ENCODE measurements around the gene NEDD8. TPM values are rescaled to one million over a fixed set of nuclear protein-coding genes. Genes with fewer than 3 reads are reported as not detected.

NEDD8 gene
- total RNA-seq, 3 donors from 2014 or later (not counting 1 experiment from before 2014, with no cell fraction given) = 93.6 to 109 (median 95.9) TPM

DNA sequence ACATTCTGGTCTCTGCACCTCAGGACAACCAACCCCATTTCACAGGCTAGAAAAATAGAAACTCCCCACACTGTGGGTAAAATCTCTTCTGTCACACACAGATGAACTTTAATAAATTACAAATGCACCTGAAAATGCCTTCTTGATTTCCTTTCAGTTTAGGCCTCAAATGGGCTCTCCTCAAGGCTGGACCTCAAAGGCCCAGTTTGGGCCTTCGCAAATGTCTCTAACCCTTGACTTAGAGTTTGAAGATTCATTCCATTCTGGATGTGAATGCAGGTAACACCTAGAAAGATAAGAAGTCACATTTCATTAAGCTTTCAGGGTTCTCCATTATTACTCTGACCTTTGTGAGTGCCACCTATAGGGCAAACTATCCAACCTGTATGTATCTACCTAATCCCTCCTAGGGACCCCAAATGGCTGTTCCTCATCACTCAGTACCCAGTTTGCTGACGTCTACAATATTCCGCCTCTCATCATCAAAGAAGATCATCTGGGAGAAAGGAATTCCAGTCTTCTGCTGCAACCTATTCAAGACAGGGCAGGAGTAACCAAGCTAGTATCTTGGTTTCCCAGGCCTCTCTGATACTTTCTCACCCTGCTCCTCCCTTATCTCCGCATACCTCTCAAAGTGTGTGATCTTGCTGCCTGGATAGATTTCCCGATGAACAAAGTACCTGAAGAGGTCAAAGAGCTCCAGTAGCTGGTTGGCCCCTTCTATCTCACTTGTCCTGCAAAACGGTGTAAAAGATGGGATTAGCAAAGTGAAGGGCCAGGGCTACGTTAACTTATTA is 18.1 kb downstream of the NEDD8 start:
- TF ChIP-seq CTCF (IDR thresholded peaks at IDR 0.05) = no peak
- WGBS (ENCODE audit: insufficient coverage) = 96% methylated on average over 7 of the region's 7 CpGs
- Mint-ChIP-seq H3K4me1 (peaks cover 50 to 53% of the 10 kb centered on the region in 2 donors), H3K9me3 (no peaks in the 10 kb centered on the region), H3K27me3 (ENCODE audit: low read depth in 2 of 2) (no peaks in the 10 kb centered on the region), H3K27ac (peak overlapping the region; percentile 98 to 99), H3K4me3 (peak overlapping the region; percentile 99), H3K36me3 (peaks cover 15% of the 10 kb centered on the region)
- H3K27me3 ChIP-seq (ENCODE audit: control insufficient read depth, insufficient read depth, low read length) = no peaks in the 10 kb centered on the region
- DNase-seq (peak in 1 of 2 donors; percentile 7), ATAC-seq (no peak)
- no peak overlapping the region for H3K4me3 ChIP-seq (ENCODE audit: low read length)
- intact Hi-C loops (cut with micrococcal nuclease) = loop anchor here (1.0 to 2.0 kb wide), 4 partner anchors 19 to 100 kb away; partner anchors contain the start of genes DCAF11, IPO4, NRL and PSME2
- peaks cover 24% of the 10 kb centered on the region for H3K36me3 ChIP-seq (ENCODE audit: control insufficient read depth, insufficient read depth, low read length)
- H3K27ac ChIP-seq (ENCODE audit: low read length) = peak overlapping the region; percentile 93
- H3K4me1 ChIP-seq (ENCODE audit: control insufficient read depth, insufficient read depth, low read length) = peaks cover 30% of the 10 kb centered on the region
- no peaks in the 10 kb centered on the region for H3K9me3 ChIP-seq (ENCODE audit: control insufficient read depth, insufficient read depth, low read length)

GRCh38 chr14:24212924-24213865 is 19.0 kb downstream of the NEDD8 start, which contains the start of gene CHMP4A:
TSS of gene CHMP4A (minus strand) at chr14:24213488. CDS start at chr14:24213439, 49 bp downstream.
- Mint-ChIP-seq H3K27me3 (ENCODE audit: low read depth in 2 of 2) (no peaks in the 10 kb centered on the region), H3K27ac (peak within 1 kb of the TSS; percentile 98 to 99), H3K4me1 (peaks cover 50 to 53% of the 10 kb centered on the region in 2 donors), H3K9me3 (no peaks in the 10 kb centered on the region), H3K36me3 (peaks cover 15% of the 10 kb centered on the region), H3K4me3 (peak within 1 kb of the TSS; percentile 99)
- Histone ChIP-seq H3K27ac (ENCODE audit: low read length) (peak within 1 kb of the TSS; percentile 93), H3K36me3 (ENCODE audit: control insufficient read depth, insufficient read depth, low read length) (peaks cover 28% of the 10 kb centered on the region), H3K4me3 (ENCODE audit: low read length) (peak within 1 kb of the TSS; percentile 74), H3K27me3 (ENCODE audit: control insufficient read depth, insufficient read depth, low read length) (no peaks in the 10 kb centered on the region), H3K4me1 (ENCODE audit: control insufficient read depth, insufficient read depth, low read length) (peaks cover 30% of the 10 kb centered on the region), H3K9me3 (ENCODE audit: control insufficient read depth, insufficient read depth, low read length) (no peaks in the 10 kb centered on the region)
- intact Hi-C loops (cut with micrococcal nuclease) = loop anchor here (1.0 to 2.0 kb wide), 4 partner anchors 18 to 99 kb away; partner anchors contain the start of genes DCAF11, IPO4, NRL and PSME2
- no peak for TF ChIP-seq CTCF (IDR thresholded peaks at IDR 0.05)
- DNase-seq (peak; percentile 94 to 99), ATAC-seq (peak; percentile 73 to 88 (median 78))
- under 1% methylated on average over 53 of the region's 53 CpGs for WGBS (ENCODE audit: insufficient coverage)

DNA sequence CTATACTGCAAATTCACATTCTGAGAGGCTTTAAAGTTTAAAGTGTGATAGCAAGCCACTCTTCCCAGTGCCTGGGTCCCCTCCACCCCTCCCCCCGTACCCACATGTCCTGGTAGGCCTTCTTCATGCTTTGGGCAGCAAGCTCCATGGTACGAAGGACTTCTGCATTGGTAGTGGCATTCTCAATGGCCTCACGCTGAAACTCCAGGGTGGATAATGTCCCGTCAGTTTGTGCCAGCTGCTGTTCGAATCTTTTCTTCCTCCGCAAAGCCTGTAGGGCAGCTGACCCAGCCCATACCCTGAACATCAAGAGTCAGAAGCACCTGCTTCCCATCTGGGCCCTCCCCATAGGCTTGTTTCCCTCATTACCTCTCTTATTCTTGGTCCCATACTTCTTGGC is 20.9 kb downstream of the NEDD8 start:
- H3K27ac Mint-ChIP-seq = peak overlapping the region; percentile 98 to 99
- TF ChIP-seq CTCF (IDR thresholded peaks at IDR 0.05) = no peak
- 98% methylated on average over 6 of the region's 6 CpGs for WGBS (ENCODE audit: insufficient coverage)
- intact Hi-C loops (cut with micrococcal nuclease) = no loop called here
- peaks cover 61 to 64% of the 10 kb centered on the region in 2 donors for H3K4me1 Mint-ChIP-seq
- H3K4me3 ChIP-seq (ENCODE audit: low read length) = no peak overlapping the region
- H3K27me3 Mint-ChIP-seq (ENCODE audit: low read depth in 2 of 2) = no peaks in the 10 kb centered on the region
- H3K36me3 Mint-ChIP-seq = peaks cover 15% of the 10 kb centered on the region
- no peak overlapping the region for H3K27ac ChIP-seq (ENCODE audit: low read length)
- H3K9me3 ChIP-seq (ENCODE audit: control insufficient read depth, insufficient read depth, low read length) = no peaks in the 10 kb centered on the region
- H3K4me1 ChIP-seq (ENCODE audit: control insufficient read depth, insufficient read depth, low read length) = peaks cover 42% of the 10 kb centered on the region
- H3K4me3 Mint-ChIP-seq = no peak overlapping the region
- DNase-seq = no peak
- H3K9me3 Mint-ChIP-seq = no peaks in the 10 kb centered on the region
- ATAC-seq = no peak
- peaks cover 38% of the 10 kb centered on the region for H3K36me3 ChIP-seq (ENCODE audit: control insufficient read depth, insufficient read depth, low read length)
- H3K27me3 ChIP-seq (ENCODE audit: control insufficient read depth, insufficient read depth, low read length) = no peaks in the 10 kb centered on the region
